ENCODE results near the gene SLC16A3.
A peak's percentile ranks its signal among the peaks of the same experiment; 100 is the strongest.
"Not testable (repeated sequence)": the region's sequence is repeated elsewhere in the genome, so short reads cannot be mapped to it uniquely, and the experiment has no call there.

The SLC16A3 gene

DNA sequence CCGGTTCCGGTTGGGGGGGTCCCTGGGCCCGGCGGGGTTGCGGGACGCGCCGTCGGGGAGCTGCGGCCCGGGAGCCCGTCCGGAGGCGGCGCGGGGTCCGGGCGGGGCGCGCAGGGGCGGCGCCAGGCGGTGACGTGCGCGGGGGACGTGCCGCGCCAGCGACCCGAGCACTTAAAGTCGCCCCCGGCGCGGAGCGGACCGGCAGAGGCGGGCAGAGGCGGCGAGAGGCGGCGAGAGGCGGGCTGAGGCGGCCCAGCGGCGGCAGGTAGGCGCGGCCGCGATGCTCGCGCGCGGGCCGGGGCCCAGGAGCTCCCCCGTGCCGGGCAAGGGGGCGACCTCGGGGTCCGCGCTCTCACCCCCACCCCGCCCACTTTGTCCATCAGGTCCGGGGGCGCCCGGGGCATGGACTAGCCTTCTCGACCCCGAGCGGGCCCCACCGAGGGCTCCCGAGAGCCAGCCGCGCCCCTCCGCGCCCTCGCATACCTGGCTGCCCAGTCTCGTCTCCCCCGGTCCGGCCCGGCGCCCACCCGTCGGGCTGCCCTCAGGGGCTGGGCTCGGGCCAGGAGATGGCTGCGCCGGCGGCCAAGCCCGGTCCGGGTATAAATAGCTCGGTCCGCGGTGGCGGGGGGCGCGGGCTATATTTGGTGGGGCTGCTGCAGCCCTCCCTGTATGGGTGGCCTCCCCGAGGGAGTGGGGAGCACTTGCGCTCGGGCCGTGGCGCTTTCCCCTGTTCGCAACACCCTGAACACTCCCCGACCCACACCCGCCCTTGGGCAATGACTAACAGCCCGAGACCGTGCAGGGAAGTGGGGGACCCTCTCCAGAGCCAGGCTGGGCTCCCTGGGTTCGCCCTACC, at the start of gene SLC16A3:
Gene SLC16A3 (plus strand): TSS at position 201 of the 856 bp plus-strand sequence. CDS start 6,967 bp downstream, outside the sequence.
- peak; percentile 76 for DNase-seq (ENCODE audit: low spot score)

DNA sequence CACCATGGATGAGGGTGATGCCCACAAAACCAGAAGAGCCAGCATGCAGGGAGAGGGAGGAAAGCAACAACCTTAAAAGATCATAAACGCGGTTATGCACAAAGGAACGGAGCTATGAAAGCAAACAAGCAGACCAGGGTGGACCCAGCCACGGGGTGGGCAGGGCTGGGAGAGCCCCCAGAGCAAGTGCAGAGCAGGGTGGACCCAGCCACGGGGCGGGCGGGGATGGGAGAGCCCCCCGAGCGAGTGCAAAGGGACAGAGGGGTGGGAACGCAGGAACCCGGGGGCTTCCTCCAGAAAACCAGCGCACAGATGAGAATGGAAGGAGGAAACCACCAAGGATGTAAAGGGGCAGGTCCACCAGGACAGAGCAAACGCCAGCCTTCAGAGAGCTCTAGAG, 49.4 kb upstream of the SLC16A3 start:
- DNase-seq (ENCODE audit: low spot score) = no peak

DNA sequence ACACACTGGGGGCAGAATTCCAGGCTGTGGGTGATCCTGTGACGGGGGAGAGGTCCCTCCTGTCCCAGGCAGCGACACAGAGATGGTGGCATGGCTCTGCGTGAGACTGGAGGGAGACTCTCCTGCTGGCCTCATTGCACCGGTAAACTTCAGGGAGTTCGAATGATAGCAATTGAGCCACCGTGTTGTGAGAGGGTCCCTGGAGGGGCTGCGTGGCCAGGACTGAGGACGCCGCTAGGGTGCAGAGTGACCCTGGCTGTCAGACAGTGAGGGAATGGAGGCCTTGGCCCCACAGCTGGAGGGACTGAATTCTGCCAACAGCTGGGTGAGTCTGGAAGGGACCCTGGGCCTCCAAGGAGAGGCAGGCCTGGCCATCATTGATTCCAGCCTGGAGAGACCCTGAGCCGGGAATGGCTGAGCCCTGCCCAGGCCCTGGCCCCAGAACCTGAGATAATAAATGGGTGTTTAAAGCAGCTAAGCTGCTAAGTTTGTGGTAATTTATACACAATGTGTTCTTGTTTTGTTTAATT, 48.8 kb upstream of the SLC16A3 start:
- no peak for DNase-seq (ENCODE audit: low spot score)

DNA sequence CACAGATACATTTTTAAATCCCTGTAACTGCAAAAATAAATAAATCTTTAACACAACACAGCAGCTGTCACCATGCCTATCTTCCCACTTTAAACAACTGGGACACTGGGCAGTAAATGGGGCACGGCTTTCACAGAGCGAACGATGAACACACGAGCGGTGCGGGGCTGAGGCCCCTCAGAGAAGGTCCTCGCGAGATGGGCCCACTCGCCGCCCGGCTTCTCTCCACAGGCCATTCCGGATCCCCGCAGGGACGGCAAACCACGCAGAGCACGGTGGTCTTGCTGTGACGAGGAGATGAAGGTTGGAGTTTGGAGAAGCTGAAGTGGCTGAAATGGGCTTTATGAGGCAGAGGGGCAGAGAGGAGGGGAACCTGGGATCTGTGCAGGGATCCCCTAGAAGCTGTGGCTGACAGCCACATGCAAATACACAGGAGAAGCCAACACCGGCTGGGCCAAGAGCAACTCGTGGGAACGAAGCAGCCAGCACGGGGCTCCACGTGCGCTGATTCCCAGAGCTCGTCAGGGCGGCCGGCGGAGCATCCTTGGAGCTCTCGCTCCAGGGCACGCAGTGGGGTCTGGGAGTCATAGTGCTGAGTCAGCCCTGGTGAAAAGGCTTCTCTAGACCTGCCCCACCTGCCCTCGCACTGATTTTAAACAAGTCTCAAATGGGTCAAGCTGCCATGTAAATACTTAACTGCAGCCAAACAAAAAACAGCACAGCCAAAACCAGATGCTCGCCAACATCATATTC, 47.9 kb upstream of the SLC16A3 start:
- no peak for DNase-seq (ENCODE audit: low spot score)

DNA sequence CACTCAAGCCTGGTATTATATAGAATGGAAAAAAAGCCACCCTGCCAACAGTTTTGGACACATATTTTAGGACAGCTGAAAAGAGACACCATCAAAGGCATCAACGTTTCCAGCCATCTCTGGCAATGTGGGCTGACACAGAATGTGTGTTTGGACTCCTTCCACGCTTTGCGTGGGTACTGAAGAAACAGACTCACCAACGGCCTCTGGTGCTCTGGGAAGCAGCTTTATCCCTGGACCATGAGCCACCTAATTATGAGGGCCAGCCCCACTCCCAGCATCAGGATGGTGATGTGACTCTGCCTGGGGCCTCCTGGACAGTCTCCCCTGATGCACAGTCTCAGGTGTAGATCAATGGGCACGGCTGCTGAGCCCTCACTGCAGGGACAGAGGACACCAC, 44.1 kb upstream of the SLC16A3 start:
- no peak for DNase-seq (ENCODE audit: low spot score)

DNA sequence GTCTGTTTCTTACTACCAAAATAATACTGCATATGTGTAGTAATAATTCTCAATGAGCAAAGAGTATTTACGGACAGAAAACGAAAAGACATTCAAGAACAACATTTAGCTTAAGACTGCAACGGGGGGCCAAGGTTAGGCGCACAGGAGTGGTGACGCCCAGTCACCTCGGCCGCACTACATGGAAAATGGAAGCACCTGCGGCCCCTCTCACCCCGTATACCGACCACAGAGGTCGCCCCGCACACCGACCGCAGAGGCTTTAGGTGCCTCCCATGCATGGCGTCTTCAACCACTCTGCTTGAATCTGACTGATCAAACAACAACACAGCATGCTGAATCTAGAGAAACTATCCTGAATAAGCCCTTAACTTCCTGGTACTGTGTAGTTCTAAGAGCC, 42.6 kb upstream of the SLC16A3 start:
- DNase-seq (ENCODE audit: low spot score) = no peak

DNA sequence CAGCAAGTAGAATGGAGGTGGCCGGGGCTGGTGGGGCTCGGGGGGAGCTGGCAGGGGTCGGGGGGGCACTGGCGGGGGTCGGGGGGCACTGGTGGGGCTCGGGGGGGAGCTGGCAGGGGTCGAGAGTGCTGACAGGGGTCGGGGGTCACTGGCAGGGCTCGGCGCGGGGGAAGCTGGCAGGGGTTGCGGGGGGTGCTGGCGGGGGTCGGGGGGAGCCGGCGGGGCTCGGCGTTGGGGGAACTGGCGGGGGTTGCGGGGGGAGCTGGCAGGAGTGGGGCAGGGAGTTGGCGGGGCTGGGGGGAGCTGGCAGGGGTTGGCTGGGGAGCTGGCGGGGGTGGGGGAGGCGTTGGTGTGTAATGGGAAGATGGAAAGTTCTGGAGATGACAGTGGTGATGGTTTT, 41.3 kb upstream of the SLC16A3 start:
- no peak for DNase-seq (ENCODE audit: low spot score)

DNA sequence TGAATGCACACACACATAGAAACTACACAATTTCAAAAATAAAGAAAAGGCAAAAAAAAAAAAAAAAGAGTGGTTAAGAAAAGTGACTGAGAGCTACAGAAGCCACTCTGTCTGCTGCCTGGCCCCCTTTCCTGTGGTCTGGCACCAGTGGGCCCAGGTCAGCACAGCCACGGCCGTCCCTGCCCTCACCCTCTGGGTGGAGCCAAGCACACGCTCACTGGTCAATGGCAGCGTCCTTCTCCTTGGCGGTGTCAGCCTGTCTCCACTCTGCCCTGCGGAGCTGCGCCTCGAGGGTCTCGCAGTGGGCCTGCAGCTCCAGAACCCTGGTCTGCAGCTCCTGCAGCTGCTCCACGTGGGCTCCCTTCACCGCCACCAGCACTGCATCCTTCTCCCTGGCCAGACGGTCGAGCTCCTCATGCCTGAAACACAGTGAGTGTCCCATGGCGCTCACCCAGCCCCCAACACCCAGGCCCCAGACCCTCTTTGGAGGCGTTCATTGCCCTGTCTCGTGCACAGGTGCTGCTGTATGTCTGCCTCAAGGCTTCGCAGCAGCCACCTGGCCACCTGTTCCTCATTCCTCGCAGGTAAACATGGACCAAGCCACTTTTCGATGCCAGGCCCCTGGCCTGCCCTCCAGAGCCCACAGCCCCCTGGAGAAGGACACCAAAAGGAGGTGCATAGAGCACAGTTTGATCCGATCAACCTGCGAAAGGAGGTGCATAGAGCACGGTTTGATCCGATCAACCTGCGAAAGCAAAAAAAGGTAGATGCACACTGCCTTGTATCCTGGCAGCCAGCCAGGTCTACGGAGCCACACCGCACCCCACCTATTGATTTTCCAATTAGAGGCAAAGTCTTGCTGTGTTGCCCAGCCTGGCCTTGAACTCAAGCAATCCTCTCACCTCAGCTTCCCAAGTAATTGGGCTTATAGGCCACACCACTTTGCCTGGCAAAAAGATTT, 40.6 kb upstream of the SLC16A3 start:
- no peak for DNase-seq (ENCODE audit: low spot score)

DNA sequence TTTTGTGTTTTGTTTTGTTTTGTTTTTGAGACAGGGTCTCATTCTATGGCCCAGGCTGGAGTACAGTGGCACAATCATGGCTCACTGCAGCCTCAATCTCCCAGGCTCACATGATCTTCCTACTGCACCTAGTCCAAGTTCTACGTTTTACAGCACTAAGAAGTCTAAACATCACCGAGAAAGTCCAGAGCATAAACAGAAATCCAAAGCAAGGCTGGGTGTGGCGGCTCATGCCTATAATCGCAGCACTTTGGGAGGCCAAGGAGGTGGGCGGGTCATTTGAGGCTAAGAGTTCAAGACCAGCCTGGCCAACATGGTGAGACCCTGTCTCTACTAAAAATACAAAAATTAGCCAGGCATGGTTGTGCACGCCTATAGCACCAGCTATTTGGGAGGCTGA, 35.8 kb upstream of the SLC16A3 start:
- DNase-seq (ENCODE audit: low spot score) = not testable (repeated sequence)

DNA sequence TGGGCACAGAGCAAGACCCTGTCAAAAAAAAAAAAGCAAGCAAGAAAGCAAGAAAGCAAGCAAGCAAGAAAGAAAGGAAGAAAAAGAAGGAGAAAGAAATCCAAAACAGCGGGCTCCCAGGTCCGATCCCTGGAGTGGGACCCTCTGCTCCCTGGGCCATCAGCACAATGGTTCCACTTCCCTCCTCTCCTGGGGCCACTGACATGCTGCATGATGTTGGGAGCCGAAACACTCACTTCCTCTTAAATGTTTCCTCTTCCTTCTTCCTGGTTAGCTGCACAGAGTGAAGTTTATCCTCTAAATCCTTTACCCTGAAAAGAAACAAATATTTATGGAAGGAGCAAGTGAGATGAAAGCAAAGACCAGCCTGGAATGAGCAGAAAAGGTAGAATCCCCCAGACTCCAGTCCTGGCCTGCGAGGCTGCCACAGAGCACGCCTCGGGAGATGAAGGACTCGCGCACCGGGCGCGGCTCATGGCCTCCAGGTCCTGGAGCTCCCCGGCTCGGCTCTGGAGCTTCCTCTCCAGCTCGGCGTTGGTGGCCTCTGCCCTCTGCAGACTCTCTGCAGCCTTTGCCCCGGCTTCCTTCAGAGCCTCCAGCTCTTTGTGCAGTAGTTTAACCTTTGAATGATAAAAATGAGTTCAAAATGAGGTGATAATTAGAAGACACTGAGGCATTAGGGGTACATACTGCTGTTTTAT, 35.2 kb upstream of the SLC16A3 start:
- DNase-seq (ENCODE audit: low spot score) = no peak

DNA sequence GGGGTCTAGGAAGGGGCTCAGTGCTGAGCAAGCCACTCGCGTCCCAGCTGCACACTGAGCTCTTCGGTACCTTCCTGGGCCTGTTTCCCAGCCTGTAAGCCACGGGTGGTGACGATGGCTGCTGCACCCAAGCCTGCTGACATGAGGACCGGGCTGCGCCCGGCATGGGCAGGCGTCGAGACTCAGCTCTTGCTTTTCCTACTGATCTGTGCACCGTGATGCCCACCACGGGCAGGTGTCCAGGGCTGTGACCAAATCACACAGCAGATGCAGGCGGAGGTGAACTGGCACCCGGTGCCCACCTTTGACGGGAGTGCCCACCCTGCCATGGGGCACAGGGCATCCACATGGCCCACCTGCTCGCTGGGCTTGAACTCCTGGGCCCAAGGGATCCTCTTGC, 34.1 kb upstream of the SLC16A3 start:
- DNase-seq (ENCODE audit: low spot score) = no peak

DNA sequence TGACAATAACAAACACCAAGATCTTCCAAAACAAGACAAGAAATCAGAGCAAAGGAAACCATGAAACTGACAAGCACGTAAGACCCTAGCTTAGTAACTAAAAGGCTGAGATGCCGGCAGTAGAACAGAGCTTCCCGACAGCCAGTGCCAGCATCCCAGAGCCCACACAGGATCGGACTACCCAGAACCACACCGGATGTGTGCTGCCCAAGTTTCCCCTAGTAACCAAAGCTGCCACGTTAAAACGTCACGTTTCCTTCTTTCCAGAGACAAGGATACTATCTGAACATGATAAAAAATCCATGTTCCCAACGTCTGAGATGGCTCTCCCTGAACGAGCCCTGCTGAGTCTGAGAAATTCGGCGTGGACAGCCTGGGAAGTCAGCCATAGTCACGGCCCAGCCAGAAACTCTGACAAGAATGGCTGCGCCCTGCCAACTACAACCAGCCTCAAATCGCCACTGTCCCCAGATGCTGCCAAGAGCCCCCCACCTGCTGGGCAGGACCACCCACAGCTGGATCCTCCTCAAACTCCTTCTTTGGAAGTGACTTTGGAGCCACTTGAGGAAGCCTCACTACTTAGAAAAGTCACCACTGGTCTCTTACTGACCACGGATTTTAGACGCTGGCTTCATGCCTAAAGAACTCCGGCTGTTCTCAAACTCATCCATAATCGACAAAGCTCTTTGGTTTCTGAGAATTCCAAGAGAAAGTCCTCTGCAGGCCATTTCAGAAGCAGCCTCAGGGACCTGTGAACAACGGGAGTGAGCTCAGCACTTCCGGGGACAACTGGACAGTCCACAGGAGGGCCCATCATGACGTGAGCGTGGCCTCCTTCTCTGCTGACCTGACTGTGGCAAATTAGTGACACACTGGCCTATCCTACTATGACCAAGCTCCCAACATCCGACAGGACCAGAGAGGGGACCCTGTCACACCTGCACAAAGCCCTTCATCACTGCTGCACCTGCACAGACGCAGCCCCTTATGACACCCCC, 32.9 kb upstream of the SLC16A3 start:
- no peak for DNase-seq (ENCODE audit: low spot score)

DNA sequence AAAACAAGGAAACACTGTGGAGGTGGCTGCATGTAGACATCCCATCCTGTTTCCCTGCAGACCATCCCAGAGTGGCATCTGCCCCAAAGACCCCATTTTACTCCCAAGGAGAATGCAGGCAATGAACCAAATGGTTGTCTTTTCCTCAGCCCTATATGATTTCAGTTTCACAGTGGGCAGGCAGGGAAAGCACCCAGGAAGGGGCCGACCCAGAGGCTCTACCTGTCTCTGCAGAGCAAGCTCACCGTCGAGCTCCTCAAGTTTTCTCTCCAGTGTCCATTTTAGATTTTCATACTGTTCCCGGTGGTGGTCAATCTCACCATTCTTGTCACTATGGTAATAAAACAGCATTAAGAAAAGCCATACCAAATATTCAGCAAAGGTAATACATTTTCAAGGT, 30.8 kb upstream of the SLC16A3 start:
- no peak for DNase-seq (ENCODE audit: low spot score)

DNA sequence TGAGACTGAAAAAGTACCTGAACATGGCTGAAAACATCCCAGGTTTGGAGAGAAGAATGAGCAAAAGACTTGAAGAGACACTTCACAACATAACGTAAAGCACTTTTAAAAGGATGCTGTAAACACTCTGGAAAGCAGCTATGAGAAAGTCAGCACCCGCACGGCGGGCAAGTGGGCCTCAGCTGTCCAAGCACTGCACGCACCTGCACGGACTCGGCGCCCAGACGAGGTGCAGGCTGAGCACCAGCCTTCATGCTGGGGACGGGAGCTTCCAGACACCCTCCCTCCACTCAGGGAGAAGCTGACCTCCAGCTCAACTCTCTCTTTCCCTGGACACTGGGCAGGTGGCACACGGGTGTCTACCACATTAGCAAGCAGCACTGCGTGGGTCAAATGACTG, 29.3 kb upstream of the SLC16A3 start:
- no peak for DNase-seq (ENCODE audit: low spot score)

DNA sequence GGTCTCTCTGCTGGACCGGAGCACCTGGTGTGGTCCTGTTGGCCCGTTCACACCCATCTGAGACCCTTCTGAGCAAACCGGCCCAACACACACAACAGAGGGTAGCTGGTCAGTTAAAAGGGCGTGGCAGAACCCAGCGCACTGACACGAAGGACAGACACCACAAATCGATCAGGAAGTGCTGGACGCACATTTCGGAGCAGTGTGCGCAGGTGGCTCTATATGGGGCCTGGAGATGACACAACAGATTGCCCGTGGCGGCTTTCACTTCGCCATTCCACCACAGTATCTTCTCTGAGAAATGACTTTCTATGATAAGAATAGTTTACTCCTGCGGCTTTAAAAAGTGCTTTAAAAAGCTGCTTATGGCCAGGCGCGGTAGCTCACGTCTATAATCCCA, 28.7 kb upstream of the SLC16A3 start:
- DNase-seq (ENCODE audit: low spot score) = no peak

DNA sequence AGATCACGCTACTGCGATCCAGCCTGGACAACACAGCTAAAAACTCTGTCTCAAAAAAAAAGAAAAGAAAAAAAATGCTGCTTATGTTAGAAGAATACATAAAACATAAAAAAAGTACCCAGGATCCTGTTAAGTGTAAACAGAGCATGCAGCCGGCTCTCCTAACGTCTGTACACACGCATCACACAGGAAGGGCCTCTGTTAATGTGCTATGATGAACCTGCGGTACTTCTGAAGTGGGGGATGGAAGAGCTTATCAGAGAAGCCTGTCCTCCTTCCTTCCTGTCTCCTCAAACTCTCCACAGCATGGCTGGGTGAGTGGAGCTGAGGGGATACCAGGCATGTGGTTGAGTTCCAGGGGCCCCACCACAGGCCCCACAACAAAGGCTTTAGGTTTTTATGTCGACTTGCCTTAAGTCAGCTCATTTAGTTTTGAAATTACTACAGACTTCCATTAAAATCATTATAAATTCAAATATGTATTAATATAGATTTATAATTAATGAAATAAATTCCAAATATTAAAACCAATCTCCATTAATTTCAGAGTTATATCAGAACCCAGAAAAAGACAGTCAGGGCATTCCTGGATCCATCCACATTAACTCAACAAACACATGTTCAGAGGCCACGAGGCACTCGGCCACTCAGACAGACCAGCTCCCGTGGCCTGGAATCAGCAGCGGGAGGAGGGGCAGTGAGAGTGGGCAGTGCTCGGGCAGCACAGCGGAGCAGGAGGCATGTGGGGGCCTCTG, 27.9 kb upstream of the SLC16A3 start:
- DNase-seq (ENCODE audit: low spot score) = no peak

DNA sequence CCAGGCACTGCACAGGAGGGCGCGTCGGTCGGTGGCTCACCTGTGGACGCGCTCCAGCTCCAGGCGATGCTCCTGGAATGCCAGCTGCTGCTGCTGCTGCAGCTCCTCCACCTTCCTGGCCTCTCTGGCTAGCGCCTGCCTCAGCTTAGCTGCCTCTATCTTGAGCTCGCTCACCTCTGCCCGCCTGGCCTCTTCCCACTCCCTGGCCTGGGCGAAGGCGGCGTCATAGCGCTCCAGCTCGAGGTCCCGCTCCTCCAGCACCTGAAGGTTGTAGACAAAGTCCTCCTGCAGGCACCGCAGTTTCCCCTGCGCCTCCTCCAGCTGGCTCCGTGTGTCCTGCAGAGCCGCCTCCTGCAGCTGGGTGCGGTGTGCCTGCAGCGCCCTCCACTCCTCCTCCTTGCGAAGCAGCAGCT, 27.3 kb upstream of the SLC16A3 start:
- DNase-seq (ENCODE audit: low spot score) = no peak

DNA sequence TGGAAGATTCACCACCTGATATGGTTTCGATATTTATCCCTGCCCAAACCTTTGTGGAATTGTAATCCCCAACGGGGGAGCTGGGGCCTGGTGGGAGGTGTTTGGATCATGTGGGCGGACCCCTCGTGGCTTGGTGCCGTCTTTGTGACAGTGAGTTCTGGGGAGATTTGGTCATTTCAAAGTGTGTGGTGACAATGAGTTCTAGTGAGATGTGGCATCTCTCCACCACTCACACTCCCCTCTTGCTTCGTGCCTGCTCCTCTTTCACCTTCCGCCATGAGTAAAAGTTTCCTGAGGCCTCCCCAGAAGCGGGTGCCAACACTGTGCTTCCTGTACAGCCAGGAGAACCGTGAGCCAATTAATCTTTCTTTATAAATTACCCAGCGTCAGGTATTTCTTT, 25.9 kb upstream of the SLC16A3 start:
- no peak for DNase-seq (ENCODE audit: low spot score)

DNA sequence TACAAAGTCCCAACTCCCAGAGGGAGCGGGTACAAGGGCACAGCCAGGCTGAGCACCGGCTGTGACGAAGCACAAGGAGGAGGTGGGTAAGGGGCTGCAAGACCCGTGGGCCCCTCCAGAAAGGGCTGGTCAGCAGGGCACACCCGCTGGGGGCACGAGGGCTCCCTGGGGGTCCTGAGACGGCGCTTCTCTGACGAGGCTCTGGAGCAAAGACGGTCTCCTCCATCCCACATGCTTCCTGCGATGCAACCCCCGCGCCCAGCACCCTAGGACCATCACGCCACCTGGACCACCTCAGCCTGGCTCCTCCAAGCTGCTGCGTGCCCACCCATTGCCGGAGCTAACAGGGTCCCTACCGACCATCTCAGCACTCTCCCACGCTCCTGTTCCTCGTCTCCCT, 24.9 kb upstream of the SLC16A3 start:
- DNase-seq (ENCODE audit: low spot score) = no peak
